Measurements from ENCODE around the gene SLC25A2.
"Not testable (repeated sequence)": the region's sequence is repeated elsewhere in the genome, so short reads cannot be mapped to it uniquely, and the experiment has no call there.

Gene SLC25A2

GRCh38 chr5:141303756-141304155 lies at the start of gene SLC25A2:
Gene SLC25A2 (minus strand): TSS chr5:141304049. CDS start chr5:141303865, 184 bp downstream.
- no peak for DNase-seq (ENCODE audit: low read depth in 1 of 2, low spot score in 1 of 2)

- DNase-seq (ENCODE audit: low read depth in 1 of 2, low spot score in 1 of 2), result no peak
These were observed 47.7 kb upstream of the SLC25A2 start for GRCh38 chr5:141351591-141351990.

GRCh38 chr5:141349917-141350619 lies 46.2 kb upstream of the SLC25A2 start, which contains the start of gene PCDHGB1:
Gene PCDHGB1 (plus strand): TSS chr5:141350099. CDS start chr5:141350261, 162 bp downstream.
- no peak for DNase-seq (ENCODE audit: low read depth in 1 of 2, low spot score in 1 of 2)

- not testable (repeated sequence) for DNase-seq (ENCODE audit: low read depth in 1 of 2, low spot score in 1 of 2)
These were observed 42.2 kb upstream of the SLC25A2 start for GRCh38 chr5:141346017-141346416.

- DNase-seq (ENCODE audit: low read depth in 1 of 2, low spot score in 1 of 2), result no peak
These were observed 41.5 kb upstream of the SLC25A2 start for GRCh38 chr5:141345327-141345726.

- DNase-seq (ENCODE audit: low read depth in 1 of 2, low spot score in 1 of 2), result no peak
These were observed 40.2 kb upstream of the SLC25A2 start for GRCh38 chr5:141343953-141344463.

GRCh38 chr5:141343242-141343952 lies 39.5 kb upstream of the SLC25A2 start, which contains the start of gene PCDHGA3:
Gene PCDHGA3 (plus strand): TSS chr5:141343829. CDS start chr5:141344034, 205 bp downstream.
- DNase-seq (ENCODE audit: low read depth in 1 of 2, low spot score in 1 of 2), result no peak

- no peak for DNase-seq (ENCODE audit: low read depth in 1 of 2, low spot score in 1 of 2)
These were observed 38.9 kb upstream of the SLC25A2 start for GRCh38 chr5:141342773-141343172.

- DNase-seq (ENCODE audit: low read depth in 1 of 2, low spot score in 1 of 2), result not testable (repeated sequence)
These were observed 37.0 kb upstream of the SLC25A2 start for GRCh38 chr5:141340781-141341354.

- DNase-seq (ENCODE audit: low read depth in 1 of 2, low spot score in 1 of 2), result no peak
These were observed 34.9 kb upstream of the SLC25A2 start, which contains the start of gene PCDHGA2 for GRCh38 chr5:141338538-141339306. Gene PCDHGA2 (plus strand): TSS chr5:141338760.

- DNase-seq (ENCODE audit: low read depth in 1 of 2, low spot score in 1 of 2), result not testable (repeated sequence)
These were observed 28.7 kb upstream of the SLC25A2 start for GRCh38 chr5:141332571-141332970.

- DNase-seq (ENCODE audit: low read depth in 1 of 2, low spot score in 1 of 2), result no peak
These were observed 26.6 kb upstream of the SLC25A2 start, which contains the start of gene PCDHGA1 for GRCh38 chr5:141330299-141331080. Gene PCDHGA1 (plus strand): TSS chr5:141330514.

GRCh38 chr5:141328231-141328630 lies 24.4 kb upstream of the SLC25A2 start:
- no peak for DNase-seq (ENCODE audit: low read depth in 1 of 2, low spot score in 1 of 2)

- DNase-seq (ENCODE audit: low read depth in 1 of 2, low spot score in 1 of 2), result peak; percentile 35 to 49
These were observed 22.4 kb upstream of the SLC25A2 start for GRCh38 chr5:141326088-141326854.

GRCh38 chr5:141322261-141322660 lies 18.4 kb upstream of the SLC25A2 start:
- no peak for DNase-seq (ENCODE audit: low read depth in 1 of 2, low spot score in 1 of 2)

GRCh38 chr5:141320225-141321169 lies 16.6 kb upstream of the SLC25A2 start, which contains the start of gene TAF7:
Gene TAF7 (minus strand): TSS chr5:141320784. CDS start chr5:141320044, 740 bp downstream.
- DNase-seq (ENCODE audit: low read depth in 1 of 2, low spot score in 1 of 2), result peak; percentile 82 to 87

GRCh38 chr5:141319699-141320098 lies 15.8 kb upstream of the SLC25A2 start:
- no peak for DNase-seq (ENCODE audit: low read depth in 1 of 2, low spot score in 1 of 2)

GRCh38 chr5:141319202-141319601 lies 15.4 kb upstream of the SLC25A2 start:
- no peak for DNase-seq (ENCODE audit: low read depth in 1 of 2, low spot score in 1 of 2)

Measured in stimulated activated CD4-positive, alpha-beta T cell treated with anti-CD3 and anti-CD28 coated beads, Interleukin-15, amount 100 ng/mL, for 1 hour (primary cell).